NCI-H748 (cell line): ENCODE measurements around the gene DENND10.
"Not testable (repeated sequence)": the region's sequence is repeated elsewhere in the genome, so short reads cannot be mapped to it uniquely, and the experiment has no call there.

Source experiments
- DNase-seq: peaks from one replicate; lab custom pipeline; 2025; ENCODE audit not compliant: unreplicated experiment; lab: John Stamatoyannopoulos, UW

Gene DENND10

GRCh38 chr10:119131512-119132240, 27.8 kb downstream of the DENND10 start:
- no peak for DNase-seq

GRCh38 chr10:119132521-119133345, 28.8 kb downstream of the DENND10 start:
- no peak for DNase-seq

GRCh38 chr10:119133949-119134348, 30.0 kb downstream of the DENND10 start:
- no peak for DNase-seq

- DNase-seq = no peak
Observed at GRCh38 chr10:119135513-119135881, 31.6 kb downstream of the DENND10 start.

- no peak for DNase-seq
Observed at GRCh38 chr10:119136084-119136483, 32.2 kb downstream of the DENND10 start.

- not testable (repeated sequence) for DNase-seq
Observed at GRCh38 chr10:119137878-119138277, 34.0 kb downstream of the DENND10 start.

GRCh38 chr10:119138346-119139306, 34.7 kb downstream of the DENND10 start:
- DNase-seq = no peak

GRCh38 chr10:119139464-119140067, 35.7 kb downstream of the DENND10 start:
- DNase-seq = peak; percentile 13

GRCh38 chr10:119140603-119141245, 36.8 kb downstream of the DENND10 start:
- no peak for DNase-seq

- DNase-seq = no peak
Observed at GRCh38 chr10:119143657-119144056, 39.7 kb downstream of the DENND10 start.

GRCh38 chr10:119149157-119149556, 45.2 kb downstream of the DENND10 start:
- no peak for DNase-seq

- no peak for DNase-seq
Observed at GRCh38 chr10:119149729-119150128, 45.8 kb downstream of the DENND10 start.

- DNase-seq = not testable (repeated sequence)
Observed at GRCh38 chr10:119151601-119152000, 47.7 kb downstream of the DENND10 start.

- no peak for DNase-seq
Observed at GRCh38 chr10:119153041-119153440, 49.1 kb downstream of the DENND10 start.

GRCh38 chr10:119153661-119154060, 49.7 kb downstream of the DENND10 start:
- DNase-seq = no peak

GRCh38 chr10:119159332-119159731, 55.4 kb downstream of the DENND10 start:
- DNase-seq = no peak

GRCh38 chr10:119161680-119162451, 58.0 kb downstream of the DENND10 start:
- DNase-seq = no peak

GRCh38 chr10:119162452-119163092, 58.7 kb downstream of the DENND10 start:
- DNase-seq = no peak
